ENCODE data around the gene CNTN1. TPM values are rescaled to one million over a fixed set of nuclear protein-coding genes. Genes with fewer than 3 reads are reported as not detected.

CNTN1 gene
- total RNA-seq, 1 experiment from 2014 or later: 3.0 TPM

GRCh38 chr12:40734276-40734675 is 42.0 kb downstream of the CNTN1 start:
- Histone ChIP-seq H3K27me3 (ENCODE audit: insufficient read depth, low read length) (no peaks in the 10 kb centered on the region), H2AFZ (ENCODE audit: low read depth, low read length, poor library complexity, severe bottlenecking) (no peak overlapping the region), H3K36me3 (ENCODE audit: control insufficient read depth in 1 of 2, insufficient read depth in 2 of 2, low read length in 2 of 2) (no peaks in the 10 kb centered on the region), H3K9me2 (ENCODE audit: insufficient read depth) (no peaks in the 10 kb centered on the region), H4K20me1 (ENCODE audit: insufficient read depth) (no peaks in the 10 kb centered on the region), H3K27ac (ENCODE audit: low read depth, low read length) (no peak overlapping the region), H3K4me1 (ENCODE audit: control insufficient read depth in 1 of 2, insufficient read depth in 2 of 2, low read length in 2 of 2) (no peaks in the 10 kb centered on the region), H3K9ac (ENCODE audit: low read length) (no peak overlapping the region), H3K4me2 (ENCODE audit: low read length) (no peak overlapping the region), H3K9me3 (ENCODE audit: control insufficient read depth in 1 of 2, insufficient read depth in 1 of 2, low read depth in 1 of 2, low read length in 2 of 2) (no peaks in the 10 kb centered on the region), H3K79me2 (ENCODE audit: insufficient read depth, low read length) (no peaks in the 10 kb centered on the region), H3K4me3 (replicated peaks in 1 of 2; ENCODE audit: low read depth in 1 of 2, low read length in 2 of 2) (no peak overlapping the region)
- TF ChIP-seq ZNF274 (IDR thresholded peaks at IDR 0.05; ENCODE audit: low read depth, low read length) (no peak), ZFX (IDR thresholded peaks at IDR 0.05) (no peak), TCF7L2 (IDR thresholded peaks at IDR 0.05; ENCODE audit: borderline replicate concordance, extremely low read depth, insufficient read depth, insufficient read length) (no peak), JUND (IDR thresholded peaks at IDR 0.05) (no peak), EZH2phosphoT487 (IDR thresholded peaks at IDR 0.05; ENCODE audit: borderline replicate concordance) (no peak), MAX (IDR thresholded peaks at IDR 0.05) (no peak), EZH2 (IDR thresholded peaks at IDR 0.05) (no peak), CTCF (IDR thresholded peaks at IDR 0.05 in 2 of 3, conservative IDR thresholded peaks at IDR 0.05 in 1 of 3; ENCODE audit: borderline replicate concordance in 1 of 3, insufficient read depth in 1 of 3, low read depth in 2 of 3, low read length in 2 of 3) (no peak), POLR2AphosphoS5 (IDR thresholded peaks at IDR 0.05; ENCODE audit: low read depth, low read length) (no peak), SP1 (IDR thresholded peaks at IDR 0.05; ENCODE audit: low read depth) (no peak), RAD21 (IDR thresholded peaks at IDR 0.05; ENCODE audit: low read depth) (no peak), SIN3A (IDR thresholded peaks at IDR 0.05; ENCODE audit: low read depth) (no peak), YY1 (IDR thresholded peaks at IDR 0.05; ENCODE audit: extremely low read depth, insufficient replicate concordance, low read depth, low read length) (no peak), FOSL1 (IDR thresholded peaks at IDR 0.05; ENCODE audit: low read depth) (no peak), ELF1 (IDR thresholded peaks at IDR 0.05; ENCODE audit: borderline replicate concordance, low read depth) (no peak), EGR1 (IDR thresholded peaks at IDR 0.05; ENCODE audit: low read depth) (no peak), CBX3 (IDR thresholded peaks at IDR 0.05; ENCODE audit: low read depth) (no peak)
- POLR2A ChIA-PET: no interaction called here
- intact Hi-C loops (cut with micrococcal nuclease): no loop called here
- DNase-seq (ENCODE audit: low read depth, low spot score): no peak
- CTCF ChIA-PET: interaction anchor here (1.3 kb wide), 1 partner anchor 25 kb away, joined by 3 read pairs; no protein-coding TSS in a partner anchor
- RAD21 ChIA-PET (ENCODE audit: low non-redundant PET in 1 of 2, low total read pairs in 2 of 2, uncharacterized antibody in 2 of 2, unreplicated experiment in 2 of 2): no interaction called here
- ATAC-seq: no peak
- no TSS peak for BruUV-seq (replicated peaks)

Measured in HCT116 (cell line).